NB4 (cell line): ENCODE results near the gene MRPL41.
A peak's percentile ranks its signal among the peaks of the same experiment; 100 is the strongest.

Experiments
- CTCF ChIP-seq: IDR thresholded peaks from one replicate; pipeline ENCODE4 v1.5.1; 2012; ENCODE audit warnings: low read depth, low read length
- MAX ChIP-seq: IDR thresholded peaks from 2 replicates; pipeline ENCODE4 v1.6.1; 2011; ENCODE audit warnings: low read depth, low read length
- MYC ChIP-seq: IDR thresholded peaks from 2 replicates; pipeline ENCODE4 v1.6.1; 2011; ENCODE audit warnings: low read depth, low read length
- POLR2A ChIP-seq: IDR thresholded peaks from 2 replicates; pipeline ENCODE4 v1.6.1; 2011; ENCODE audit warnings: mild to moderate bottlenecking; ENCODE audit not compliant: insufficient read length; ENCODE audit errors: extremely low read depth

GRCh38 chr9:137550231-137550621 lies 1.5 kb upstream of the MRPL41 start, which contains the start of gene PNPLA7:
- TF ChIP-seq CTCF: no peak
- TF ChIP-seq POLR2A: no peak
- TF ChIP-seq MYC: no peak
- peak; percentile 96 for TF ChIP-seq MAX
